Fibroblast of the aortic adventitia (primary cell): ENCODE measurements around the gene OPCML. TPM values are rescaled to one million over a fixed set of nuclear protein-coding genes. Genes with fewer than 3 reads are reported as not detected.

Experiments
- DNase-seq: peaks from one replicate; pipeline ENCODE4 v3.0.0-alpha.2; 2010; ENCODE audit warnings: low read depth
- H3K4me3 ChIP-seq: 2 replicates; pipeline ENCODE4 v1.5.1; 2011; ENCODE audit warnings: low read depth, mild to moderate bottlenecking, control low read depth, low read length, moderate library complexity
- CTCF ChIP-seq: IDR thresholded peaks from 2 replicates; pipeline ENCODE4 v1.5.1; 2011; ENCODE audit warnings: mild to moderate bottlenecking, low read length, control low read depth, inconsistent platforms; ENCODE audit not compliant: insufficient read depth
- total RNA-seq: library from RNA; depleted of rRNA; stranded (reverse); fragments of >200 nt; gene quantifications from 2 replicates; pipeline ENCODE4 v1.2.3, GENCODE V29; 2012; ENCODE audit warnings: low replicate concordance

The OPCML gene
- total RNA-seq, 1 donor: 0.18 TPM

GRCh38 chr11:133122256-133122655 is 410.0 kb downstream of the OPCML start:
- no peak for TF ChIP-seq CTCF
- no peak for DNase-seq
- no peak overlapping the region for H3K4me3 ChIP-seq

GRCh38 chr11:133118563-133119268 is 413.6 kb downstream of the OPCML start:
- no peak overlapping the region for H3K4me3 ChIP-seq
- TF ChIP-seq CTCF: no peak
- DNase-seq: no peak

GRCh38 chr11:133115099-133115498 is 417.2 kb downstream of the OPCML start:
- no peak overlapping the region for H3K4me3 ChIP-seq
- DNase-seq: no peak
- TF ChIP-seq CTCF: no peak

- DNase-seq: no peak
- no peak for TF ChIP-seq CTCF
- no peak overlapping the region for H3K4me3 ChIP-seq
Observed at GRCh38 chr11:133107763-133108162, 424.5 kb downstream of the OPCML start.

GRCh38 chr11:133107136-133107535 is 425.2 kb downstream of the OPCML start:
- no peak overlapping the region for H3K4me3 ChIP-seq

GRCh38 chr11:133106417-133106816 is 425.9 kb downstream of the OPCML start:
- DNase-seq: no peak
- TF ChIP-seq CTCF: no peak
- H3K4me3 ChIP-seq: no peak overlapping the region

More at GRCh38 chr11:133107136-133107535, 425.2 kb downstream of the OPCML start:
- no peak for DNase-seq
- no peak for TF ChIP-seq CTCF
